K562 (cell line): ENCODE data around the gene SKAP1. TPM values are rescaled to one million over a fixed set of nuclear protein-coding genes. Genes with fewer than 3 reads are reported as not detected.

Source experiments
- ATAC-seq: fragments of 200-7000 bp; cut with Tn5 transposase; 3 replicates; pipeline ENCODE4 v1.9.1; 2020; ENCODE audit warnings: moderate library complexity
- BruUV-seq: library from RNA; stranded (reverse); fragments of 400-500 nt; replicated peaks from 2 replicates; lab custom pipeline; 2021; lab: Mats Ljungman, UMichigan
- CTCF ChIA-PET: fragments of 300-600 bp; formaldehyde crosslinking; extraction: SDS; loops from one replicate; lab custom pipeline; 2021; ENCODE audit warnings: low intra/inter-chr PET ratio; lab: Yijun Ruan, JAX
- POLR2A ChIA-PET: fragments of 300-600, 350-650 bp; sonication (Branson Sonifier 250); formaldehyde crosslinking; extraction: SDS; loops from one replicate; lab custom pipeline; 2021; ENCODE audit warnings: antibody characterized with exemption, inconsistent platforms; lab: Yijun Ruan, JAX
- DNase-seq, 4 experiments: peaks; one replicate each; pipeline versions ENCODE4 v3.0.0 to v3.0.0-alpha.2; 2011 to 2018; ENCODE audit warnings: low spot score in 3 of 4, mixed read lengths in 3 of 4; ENCODE audit errors: extremely low read depth in 1 of 4
- FAIRE-seq: peaks from 2 replicates; lab custom pipeline; 2011; peaks lifted over from hg19 to GRCh38; lab: Jason Lieb, UNC
- H2AFZ ChIP-seq: 2 replicates; pipeline ENCODE4 v1.6.0; 2011; ENCODE audit warnings: low read depth, low read length, control low read depth, inconsistent platforms
- H3K27ac ChIP-seq: fragments of 200-600 bp; 3 replicates; pipeline ENCODE4 v1.8.0; 2011; ENCODE audit warnings: low read depth, mild to moderate bottlenecking, control low read depth, inconsistent platforms, low read length, moderate library complexity, mixed read lengths; ENCODE audit errors: extremely low read depth
- H3K27me3 ChIP-seq, 2 experiments: fragments of 300-600 bp in 1 of 2; 2 replicates in 1 of 2; 3 replicates in 1 of 2; pipeline versions ENCODE4 v1.6.0 to v1.8.0; 2011; ENCODE audit warnings: inconsistent platforms in 2 of 2, low read length in 2 of 2, mild to moderate bottlenecking in 1 of 2, mixed read lengths in 1 of 2, moderate library complexity in 1 of 2; ENCODE audit not compliant: control insufficient read depth in 2 of 2, insufficient read depth in 2 of 2
- H3K36me3 ChIP-seq: fragments of 300-600 bp; 3 replicates; pipeline ENCODE4 v1.8.0; 2011; ENCODE audit warnings: mild to moderate bottlenecking, low read length, inconsistent platforms; ENCODE audit not compliant: control insufficient read depth, insufficient read depth
- H3K4me1 ChIP-seq, 2 experiments: fragments of 200-600 bp in 1 of 2; replicated peaks in 1 of 2; 2 replicates in 1 of 2; 3 replicates in 1 of 2; pipeline versions ENCODE4 v1.5.1 to v1.8.0; 2011; ENCODE audit warnings: inconsistent platforms in 2 of 2, low read length in 2 of 2, mild to moderate bottlenecking in 1 of 2, mixed read lengths in 1 of 2, moderate library complexity in 1 of 2; ENCODE audit not compliant: control insufficient read depth in 2 of 2, insufficient read depth in 2 of 2
- H3K4me2 ChIP-seq: 2 replicates; pipeline ENCODE4 v1.6.1; 2011; ENCODE audit warnings: low read length, control low read depth, inconsistent platforms, mixed read lengths; ENCODE audit not compliant: insufficient read depth
- H3K4me3 ChIP-seq: fragments of 200-600 bp; sonication (generic), shearing (Covaris generic); 2 replicates; pipeline ENCODE4 v1.5.1; 2016; ENCODE audit warnings: control low read depth, inconsistent platforms
- H3K79me2 ChIP-seq: fragments of 200-600 bp; 3 replicates; pipeline ENCODE4 v1.8.0; 2011; ENCODE audit warnings: low read length, inconsistent platforms; ENCODE audit not compliant: control insufficient read depth, insufficient read depth
- H3K9ac ChIP-seq, 2 experiments: 2 replicates each; pipeline versions ENCODE4 v1.6.0 to v1.6.1; 2011; ENCODE audit warnings: low read depth in 2 of 2, low read length in 2 of 2, control low read depth in 1 of 2, inconsistent platforms in 1 of 2, mild to moderate bottlenecking in 1 of 2, mixed read lengths in 1 of 2; ENCODE audit not compliant: insufficient read depth in 1 of 2
- H3K9me1 ChIP-seq: one replicate; pipeline ENCODE4 v1.6.0; 2011; ENCODE audit warnings: inconsistent platforms, mild to moderate bottlenecking, low read length, moderate library complexity; ENCODE audit not compliant: control insufficient read depth, insufficient read depth
- H3K9me3 ChIP-seq: replicated peaks from 2 replicates; pipeline ENCODE4 v1.5.1; 2011; ENCODE audit warnings: low read depth, low read length, inconsistent platforms; ENCODE audit not compliant: control insufficient read depth, insufficient read depth
- H4K20me1 ChIP-seq: replicated peaks from 2 replicates; pipeline ENCODE4 v1.6.1; 2011; ENCODE audit warnings: low read length, inconsistent platforms, mixed read lengths; ENCODE audit not compliant: control insufficient read depth, insufficient read depth
- CBFA2T3 ChIP-seq: fragments of 450-650 bp; IDR thresholded peaks from 2 replicates; pipeline ENCODE4 v1.6.1; 2017
- E2F1 ChIP-seq: sonication (generic); formaldehyde crosslinking; IDR thresholded peaks from 2 replicates; pipeline ENCODE4 v1.8.1; 2023; ENCODE audit warnings: mild to moderate bottlenecking, missing genetic modification reagents, moderate library complexity
- JUND ChIP-seq, 2 experiments: IDR thresholded peaks; 2 replicates in 1 of 2; 3 replicates in 1 of 2; pipeline ENCODE4 v1.6.1; 2011; ENCODE audit warnings: borderline replicate concordance in 2 of 2, low read depth in 2 of 2, low read length in 2 of 2, improper control_type of control experiment in 1 of 2, missing biosample characterization in 1 of 2, missing genetic modification characterization in 1 of 2, missing genetic modification reagents in 1 of 2
- RAD51 ChIP-seq: fragments of 450-650 bp; IDR thresholded peaks from 2 replicates; pipeline ENCODE4 v1.7.1; 2016; ENCODE audit warnings: low read depth, mild to moderate bottlenecking, borderline replicate concordance
- SMAD4 ChIP-seq: fragments of 250-450 bp; sonication (Bioruptor Pico); conservative IDR thresholded peaks from 2 replicates; pipeline ENCODE4 v1.8.0; 2021; ENCODE audit warnings: inconsistent platforms, mild to moderate bottlenecking, moderate library complexity
- WGBS: fragments of 100-300 bp; shearing (Covaris generic); methylation state at CpG from one replicate; pipeline ENCODE4 v1.1.6; 2016; ENCODE audit warnings: low coverage, mixed read lengths; ENCODE audit not compliant: insufficient coverage; ENCODE audit errors: missing lambda C conversion rate; 5-methylcytosine and 5-hydroxymethylcytosine counted together
- in situ Hi-C: fragments of 300-500 bp; cut with MboI; formaldehyde crosslinking; loops from 4 replicates; pipeline ENCODE4 v1.15.0; 2018; ENCODE audit warnings: inconsistent platforms, mixed read lengths
- intact Hi-C: fragments of 100-400 bp; cut with micrococcal nuclease; formaldehyde crosslinking; loops from 2 replicates; pipeline ENCODE4 v1.14.2; 2022
- polyA plus RNA-seq, 8 experiments: library from polyadenylated mRNA; depleted of rRNA in 4 of 8; stranded (reverse) in 5 of 8; unstranded in 3 of 8; fragments of >200 nt; fragmentation: Nextera tagmentation in 2 of 8; fragmentation: Illumina TruSeq in 1 of 8; extraction: Ambion mirVana in 2 of 8; extraction: Trizol in 1 of 8; gene quantifications; 2 replicates each; pipeline versions ENCODE4 v1.2.1 to v1.2.3, GENCODE V29; 2011 to 2014; ENCODE audit warnings: inconsistent platforms in 1 of 8, missing spikeins in 1 of 8
- total RNA-seq, 7 experiments: library from RNA; depleted of rRNA in 6 of 7; stranded (reverse); fragments of >200 nt in 6 of 7; fragmentation: Illumina TruSeq in 2 of 7; extraction: Trizol in 2 of 7; gene quantifications; 2 replicates each; pipeline versions ENCODE4 v1.2.1 to v1.2.3, GENCODE V29; 2011 to 2021; ENCODE audit warnings: low replicate concordance in 1 of 7
- TF ChIP-seq, protein P1 (sequence below), 2 experiments: IDR thresholded peaks; 2 replicates each; pipeline ENCODE4 v1.6.1; 2011; ENCODE audit warnings: borderline replicate concordance in 1 of 2, control low read depth in 1 of 2, low read depth in 1 of 2, low read length in 1 of 2, mild to moderate bottlenecking in 1 of 2, mixed read lengths in 1 of 2, moderate library complexity in 1 of 2; ENCODE audit not compliant: insufficient read depth in 1 of 2, insufficient read length in 1 of 2, poor library complexity in 1 of 2, severe bottlenecking in 1 of 2; ENCODE audit errors: extremely low read depth in 1 of 2
- TF ChIP-seq, protein P2 (sequence below), 2 experiments: IDR thresholded peaks in 1 of 2; conservative IDR thresholded peaks in 1 of 2; 2 replicates each; pipeline ENCODE4 v1.6.1; 2016; ENCODE audit warnings: low read depth in 2 of 2, mild to moderate bottlenecking in 1 of 2, missing compliant biosample characterization in 1 of 2, missing genetic modification characterization in 1 of 2, moderate library complexity in 1 of 2
- TF ChIP-seq, protein P3 (sequence below): sonication (generic); formaldehyde crosslinking; IDR thresholded peaks from 2 replicates; pipeline ENCODE4 v1.9.0; 2022; ENCODE audit warnings: mild to moderate bottlenecking, missing genetic modification reagents

SKAP1 gene
- total and polyA plus RNA-seq, 9 of the 15 experiments (the other 6 are each of a cell fraction or from before 2014, with no cell fraction given), result 0.06 to 0.80 (median 0.10) TPM; not detected in 4

DNA sequence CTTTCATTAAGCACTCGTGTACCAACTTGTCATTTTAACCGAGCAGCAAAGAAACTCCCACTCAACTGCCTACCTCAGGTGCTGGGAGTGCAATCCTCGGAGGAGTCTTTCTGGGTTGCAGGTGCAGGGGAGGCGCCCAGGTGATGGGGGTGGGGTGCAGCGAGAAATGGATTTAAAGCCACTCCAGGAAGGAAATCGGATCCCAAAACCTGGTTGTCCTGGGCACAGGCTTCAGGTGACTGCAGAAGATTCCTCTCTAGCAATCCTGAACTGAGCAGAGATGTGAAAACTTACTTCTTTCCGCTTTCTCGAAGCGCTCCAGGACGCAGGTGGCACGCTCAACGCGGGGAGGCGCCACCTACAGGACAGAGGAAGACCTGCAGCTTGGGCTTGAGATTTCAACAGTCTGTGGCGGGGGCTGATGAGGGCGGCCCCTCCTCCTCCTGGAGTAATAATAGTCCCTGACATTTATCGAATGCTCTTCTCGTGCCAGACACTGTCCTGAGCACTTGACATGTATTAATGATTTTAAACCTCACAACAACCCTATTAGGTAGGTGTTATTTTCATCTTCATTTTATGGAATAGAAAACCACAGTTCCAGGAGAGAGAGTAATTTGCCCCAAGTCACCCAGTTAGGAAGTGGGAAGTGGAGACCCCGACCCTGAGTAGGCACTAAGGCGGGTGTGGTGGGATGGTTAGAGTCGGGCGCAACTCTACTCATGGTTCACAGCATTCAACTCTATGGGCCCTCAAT lies 27.2 kb upstream of the SKAP1 start (continued):
- TF ChIP-seq, protein P1, sequence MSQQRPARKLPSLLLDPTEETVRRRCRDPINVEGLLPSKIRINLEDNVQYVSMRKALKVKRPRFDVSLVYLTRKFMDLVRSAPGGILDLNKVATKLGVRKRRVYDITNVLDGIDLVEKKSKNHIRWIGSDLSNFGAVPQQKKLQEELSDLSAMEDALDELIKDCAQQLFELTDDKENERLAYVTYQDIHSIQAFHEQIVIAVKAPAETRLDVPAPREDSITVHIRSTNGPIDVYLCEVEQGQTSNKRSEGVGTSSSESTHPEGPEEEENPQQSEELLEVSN (IDR thresholded peaks at IDR 0.05; ENCODE audit: borderline replicate concordance in 1 of 2, extremely low read depth in 1 of 2, insufficient read depth in 1 of 2, insufficient read length in 1 of 2, low read depth in 1 of 2, low read length in 1 of 2, poor library complexity in 1 of 2, severe bottlenecking in 1 of 2), result peak; percentile 20 to 85
- TF ChIP-seq JUND (IDR thresholded peaks at IDR 0.05; ENCODE audit: borderline replicate concordance, low read depth, low read length), result no peak
- peak; percentile 13; the same call in 1 of the 3 replicates for TF ChIP-seq JUND (tag; IDR thresholded peaks at IDR 0.05; ENCODE audit: borderline replicate concordance, low read depth, low read length)
- peak; percentile 12; the same call in 1 of the 2 replicates for TF ChIP-seq CBFA2T3
- TF ChIP-seq E2F1 (CRISPR knock-in tag), result no peak

- no peaks in the 10 kb centered on the region for H4K20me1 ChIP-seq
- no peaks in the 10 kb centered on the region for H3K9me3 ChIP-seq
- no peak overlapping the region for H3K4me3 ChIP-seq
- in situ Hi-C loops (no loop called here), intact Hi-C loops (loop anchor here (2.0 kb wide), 2 partner anchors 16 to 104 kb away; no protein-coding TSS in a partner anchor)
- 15% methylated on average over 5 of the region's 5 CpGs for WGBS
- no peaks in the 10 kb centered on the region for H3K79me2 ChIP-seq
- CTCF ChIA-PET, result interaction anchor here (0.7 to 1.0 kb wide), 3 partner anchors 105 to 194 kb away, joined by 3 read pairs; no protein-coding TSS in a partner anchor
- H3K27ac ChIP-seq, result no peak overlapping the region
- no peaks in the 10 kb centered on the region for H3K36me3 ChIP-seq
- no TSS peak for BruUV-seq
- ATAC-seq, result peak; percentile 86
- H3K4me1 ChIP-seq, result peaks cover 3 to 23% of the 10 kb centered on the region in 2 experiments; a peak in 4 of 5 replicates
- no peaks in the 10 kb centered on the region for H3K9me1 ChIP-seq
- H2AFZ ChIP-seq, result peak overlapping the region; percentile 46
- POLR2A ChIA-PET, result interaction anchor here (0.6 to 1.4 kb wide), 7 partner anchors 15 to 408 kb away, joined by 3 to 6 read pairs (median 3); partner anchors contain the start of gene NFE2L1
- no peak for FAIRE-seq
- H3K4me2 ChIP-seq, result peak overlapping the region; percentile 72; the same call in 1 of the 2 replicates
- no peaks in the 10 kb centered on the region for H3K27me3 ChIP-seq
- DNase-seq, result peak in 2 of 4 experiments; percentile 32 to 61
- H3K9ac ChIP-seq, result no peak overlapping the region
- TF ChIP-seq, protein P2, sequence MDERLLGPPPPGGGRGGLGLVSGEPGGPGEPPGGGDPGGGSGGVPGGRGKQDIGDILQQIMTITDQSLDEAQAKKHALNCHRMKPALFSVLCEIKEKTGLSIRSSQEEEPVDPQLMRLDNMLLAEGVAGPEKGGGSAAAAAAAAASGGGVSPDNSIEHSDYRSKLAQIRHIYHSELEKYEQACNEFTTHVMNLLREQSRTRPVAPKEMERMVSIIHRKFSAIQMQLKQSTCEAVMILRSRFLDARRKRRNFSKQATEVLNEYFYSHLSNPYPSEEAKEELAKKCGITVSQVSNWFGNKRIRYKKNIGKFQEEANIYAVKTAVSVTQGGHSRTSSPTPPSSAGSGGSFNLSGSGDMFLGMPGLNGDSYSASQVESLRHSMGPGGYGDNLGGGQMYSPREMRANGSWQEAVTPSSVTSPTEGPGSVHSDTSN (CRISPR knock-in tag; IDR thresholded peaks at IDR 0.05; ENCODE audit: low read depth), result no peak
- TF ChIP-seq, protein P2 (tag; conservative IDR thresholded peaks at IDR 0.05; ENCODE audit: low read depth), result no peak
- TF ChIP-seq, protein P3, sequence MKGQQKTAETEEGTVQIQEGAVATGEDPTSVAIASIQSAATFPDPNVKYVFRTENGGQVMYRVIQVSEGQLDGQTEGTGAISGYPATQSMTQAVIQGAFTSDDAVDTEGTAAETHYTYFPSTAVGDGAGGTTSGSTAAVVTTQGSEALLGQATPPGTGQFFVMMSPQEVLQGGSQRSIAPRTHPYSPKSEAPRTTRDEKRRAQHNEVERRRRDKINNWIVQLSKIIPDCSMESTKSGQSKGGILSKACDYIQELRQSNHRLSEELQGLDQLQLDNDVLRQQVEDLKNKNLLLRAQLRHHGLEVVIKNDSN (CRISPR knock-in tag), result peak; percentile 91
- TF ChIP-seq SMAD4 (peak; percentile 20; the same call in 1 of the 2 replicates), RAD51 (peak; percentile 95)
Measured at GRCh38 chr17:48456589-48456988, 26.6 kb upstream of the SKAP1 start.
